Ectodermal cell (in vitro differentiated cells): Measurements from ENCODE around the gene ERO1B. TPM values are rescaled to one million over a fixed set of nuclear protein-coding genes. Genes with fewer than 3 reads are reported as not detected.
"Not testable (repeated sequence)": the region's sequence is repeated elsewhere in the genome, so short reads cannot be mapped to it uniquely, and the experiment has no call there.

Experiments used
- H3K27ac ChIP-seq: 2 replicates; pipeline ENCODE4 v1.7.0; 2013; ENCODE audit warnings: mild to moderate bottlenecking, low read depth, low read length; ENCODE audit not compliant: insufficient read depth, poor library complexity, severe bottlenecking
- H3K27me3 ChIP-seq: 2 replicates; pipeline ENCODE4 v1.7.0; 2013; ENCODE audit warnings: mild to moderate bottlenecking, low read length; ENCODE audit not compliant: insufficient read depth, control insufficient read depth, poor library complexity, severe bottlenecking
- H3K36me3 ChIP-seq: one replicate; pipeline ENCODE4 v1.7.0; 2013; ENCODE audit warnings: low read length; ENCODE audit not compliant: control insufficient read depth, insufficient read depth
- H3K4me1 ChIP-seq: one replicate; pipeline ENCODE4 v1.7.0; 2013; ENCODE audit warnings: low read length; ENCODE audit not compliant: control insufficient read depth, insufficient read depth
- H3K4me3 ChIP-seq: 2 replicates; pipeline ENCODE4 v1.7.0; 2013; ENCODE audit warnings: low read depth, low read length, control low read depth; ENCODE audit not compliant: insufficient read depth
- H3K9me3 ChIP-seq: 2 replicates; pipeline ENCODE4 v1.7.0; 2013; ENCODE audit warnings: mild to moderate bottlenecking, low read length, moderate library complexity; ENCODE audit not compliant: control insufficient read depth
- WGBS, 2 experiments: methylation state at CpG; one replicate each; pipeline ENCODE4 v1.1.7; 2013; ENCODE audit warnings: missing lambda C conversion rate in 2 of 2; 5-methylcytosine and 5-hydroxymethylcytosine counted together
- polyA plus RNA-seq, 4 experiments: library from polyadenylated mRNA; stranded (reverse); fragments of 50-300 nt; gene quantifications; one replicate each; pipeline ENCODE4 v1.2.3, GENCODE V29; 2013

Gene ERO1B
- 2.6 TPM for polyA plus RNA-seq (2013, experiment 1 of 4)
- 3.4 TPM for polyA plus RNA-seq (2013, experiment 2 of 4)
- 3.4 TPM for polyA plus RNA-seq (2013, experiment 3 of 4)
- polyA plus RNA-seq (2013, experiment 4 of 4), result 3.1 TPM

- Histone ChIP-seq H3K9me3 (no peaks in the 10 kb centered on the region), H3K36me3 (no peaks in the 10 kb centered on the region), H3K4me1 (peaks cover 16% of the 10 kb centered on the region), H3K4me3 (peak within 1 kb of the TSS; percentile 75), H3K27me3 (peaks cover 29% of the 10 kb centered on the region), H3K27ac (no peak within 1 kb of the TSS)
- 0% methylated on average over 81 of the region's 81 CpGs for WGBS, 2 experiments
Observed at GRCh38 chr1:236281654-236282424, at the start of gene ERO1B. Gene ERO1B (minus strand): TSS chr1:236281958. CDS start chr1:236281783, 175 bp downstream.

GRCh38 chr1:236331412-236331811 is 49.7 kb upstream of the ERO1B start:
- not testable (repeated sequence) for H3K9me3 ChIP-seq, H3K4me3 ChIP-seq
- WGBS, 2 experiments, result 94% methylated on average over 3 of the region's 3 CpGs

GRCh38 chr1:236326432-236326831 is 44.7 kb upstream of the ERO1B start:
- Histone ChIP-seq H3K27ac (no peak overlapping the region), H3K9me3 (no peaks in the 10 kb centered on the region), H3K27me3 (no peaks in the 10 kb centered on the region), H3K36me3 (no peaks in the 10 kb centered on the region), H3K4me3 (no peak overlapping the region), H3K4me1 (no peaks in the 10 kb centered on the region)
- 0% methylated on average over 1 of the region's 1 CpG for WGBS, 2 experiments

More at GRCh38 chr1:236331412-236331811, 49.7 kb upstream of the ERO1B start:
- not testable (repeated sequence) for H3K36me3 ChIP-seq, H3K27ac ChIP-seq, H3K27me3 ChIP-seq, H3K4me1 ChIP-seq

DNA sequence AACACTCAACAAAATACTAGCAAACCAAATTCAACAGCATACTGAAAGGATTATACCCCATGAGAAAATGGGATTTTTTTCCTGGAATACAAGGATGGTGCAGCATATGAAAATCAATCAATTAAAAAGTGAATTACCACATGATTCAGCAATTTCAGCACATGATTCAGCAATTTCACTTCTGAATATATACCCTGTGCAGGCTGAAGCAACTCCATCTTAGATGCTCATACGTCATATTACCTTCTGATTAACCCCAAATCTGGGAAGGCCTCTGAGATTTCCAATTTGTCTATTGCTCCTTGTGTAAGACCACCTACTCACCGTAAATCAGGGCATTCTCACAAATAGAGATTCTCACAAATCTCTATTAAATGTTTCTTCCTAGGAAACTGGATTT is 43.8 kb upstream of the ERO1B start:
- no peaks in the 10 kb centered on the region for H3K36me3 ChIP-seq
- WGBS, 2 experiments, result 90 to 91% methylated on average over 2 of the region's 2 CpGs
- no peaks in the 10 kb centered on the region for H3K4me1 ChIP-seq
- no peak overlapping the region for H3K27ac ChIP-seq
- no peak overlapping the region for H3K4me3 ChIP-seq
- no peaks in the 10 kb centered on the region for H3K27me3 ChIP-seq
- H3K9me3 ChIP-seq, result no peaks in the 10 kb centered on the region

DNA sequence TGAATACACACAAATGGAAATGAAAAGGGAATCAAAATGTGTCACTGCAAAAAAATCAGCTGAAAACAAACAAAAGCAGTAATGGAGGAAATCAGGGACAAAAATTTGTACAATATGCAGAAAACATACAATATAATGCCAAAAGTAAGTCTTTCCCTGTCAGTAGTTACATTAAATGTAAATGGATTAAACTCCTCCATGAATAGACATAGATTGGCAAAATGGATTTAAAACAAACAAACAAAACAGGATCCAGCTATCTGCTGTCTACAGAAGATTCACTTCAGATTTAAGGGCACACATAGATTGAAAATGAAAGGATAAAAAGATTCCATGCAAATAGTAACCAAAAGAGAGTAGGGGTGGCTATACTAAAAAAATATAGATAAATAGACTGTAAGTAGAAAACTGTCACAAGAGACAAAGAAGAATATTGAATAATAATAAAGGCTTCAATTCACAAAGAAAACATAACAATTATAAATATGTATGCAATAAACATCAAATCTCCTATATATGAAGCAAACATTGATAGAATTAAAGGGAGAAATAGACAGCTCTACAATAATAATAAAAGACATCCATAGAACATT is 42.2 kb upstream of the ERO1B start:
- Histone ChIP-seq H3K36me3 (no peaks in the 10 kb centered on the region), H3K27me3 (no peaks in the 10 kb centered on the region), H3K4me3 (no peak overlapping the region), H3K27ac (no peak overlapping the region), H3K4me1 (no peaks in the 10 kb centered on the region), H3K9me3 (no peaks in the 10 kb centered on the region)

- H3K4me3 ChIP-seq, result no peak overlapping the region
- no peaks in the 10 kb centered on the region for H3K4me1 ChIP-seq
- no peaks in the 10 kb centered on the region for H3K9me3 ChIP-seq
- no peaks in the 10 kb centered on the region for H3K36me3 ChIP-seq
- no peaks in the 10 kb centered on the region for H3K27me3 ChIP-seq
- WGBS, 2 experiments, result 0% methylated on average over 1 of the region's 1 CpG; no CpG with 5 or more reads in 1 of the 2 experiments
- no peak overlapping the region for H3K27ac ChIP-seq
Observed at GRCh38 chr1:236322566-236323409, 41.0 kb upstream of the ERO1B start.

GRCh38 chr1:236321101-236321500 is 39.3 kb upstream of the ERO1B start:
- H3K4me1 ChIP-seq, result no peaks in the 10 kb centered on the region
- no peak overlapping the region for H3K4me3 ChIP-seq
- 90 to 98% methylated on average over 4 to 5 of the region's 5 CpGs for WGBS, 2 experiments
- H3K36me3 ChIP-seq, result no peaks in the 10 kb centered on the region
- no peak overlapping the region for H3K27ac ChIP-seq
- no peaks in the 10 kb centered on the region for H3K27me3 ChIP-seq
- H3K9me3 ChIP-seq, result no peaks in the 10 kb centered on the region

DNA sequence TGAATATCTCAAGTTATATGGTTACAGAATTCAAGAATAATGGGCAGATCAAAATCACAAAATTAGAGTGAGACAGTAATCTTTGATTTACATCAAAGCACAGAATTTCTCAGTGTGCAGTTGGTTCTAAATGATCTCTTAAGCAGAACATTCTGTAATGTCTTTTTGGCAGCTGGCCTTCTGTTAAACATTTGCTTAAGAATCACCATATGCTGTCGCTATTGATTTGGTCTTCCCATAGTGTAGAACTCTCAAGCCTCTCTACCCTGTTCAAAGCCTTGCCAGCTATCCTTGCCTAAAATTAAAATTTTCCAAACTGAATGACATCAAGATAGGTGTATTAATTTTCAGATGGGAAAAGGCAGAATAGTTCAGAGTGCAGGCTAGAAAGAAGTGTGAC is 38.9 kb upstream of the ERO1B start:
- WGBS, 2 experiments, result 83 to 97% methylated on average over 1 of the region's 1 CpG

GRCh38 chr1:236320214-236320613 is 38.5 kb upstream of the ERO1B start:
- H3K9me3 ChIP-seq, result no peaks in the 10 kb centered on the region
- 85 to 88% methylated on average over 1 of the region's 1 CpG for WGBS, 2 experiments
- H3K27me3 ChIP-seq, result no peaks in the 10 kb centered on the region

More for the DNA sequence above, 38.9 kb upstream of the ERO1B start:
- no peaks in the 10 kb centered on the region for H3K9me3 ChIP-seq
- no peaks in the 10 kb centered on the region for H3K36me3 ChIP-seq
- no peaks in the 10 kb centered on the region for H3K27me3 ChIP-seq
- H3K4me1 ChIP-seq, result no peaks in the 10 kb centered on the region
- no peak overlapping the region for H3K4me3 ChIP-seq
- no peak overlapping the region for H3K27ac ChIP-seq

GRCh38 chr1:236316437-236316836 is 34.7 kb upstream of the ERO1B start:
- H3K4me3 ChIP-seq, result no peak overlapping the region
- WGBS, 2 experiments, result 78 to 97% methylated on average over 2 of the region's 2 CpGs
- no peaks in the 10 kb centered on the region for H3K36me3 ChIP-seq
- H3K27ac ChIP-seq, result no peak overlapping the region
- no peaks in the 10 kb centered on the region for H3K4me1 ChIP-seq
- no peaks in the 10 kb centered on the region for H3K9me3 ChIP-seq
- H3K27me3 ChIP-seq, result no peaks in the 10 kb centered on the region

More at GRCh38 chr1:236320214-236320613, 38.5 kb upstream of the ERO1B start:
- Histone ChIP-seq H3K4me3 (no peak overlapping the region), H3K27ac (no peak overlapping the region), H3K36me3 (no peaks in the 10 kb centered on the region), H3K4me1 (no peaks in the 10 kb centered on the region)
